Fibroblast of gingiva (primary cell): ENCODE data around the gene RNF121.

Experiments
- DNase-seq: peaks from one replicate; pipeline ENCODE4 v3.0.0-alpha.2; 2011; ENCODE audit warnings: low read depth

RNF121 gene

DNA sequence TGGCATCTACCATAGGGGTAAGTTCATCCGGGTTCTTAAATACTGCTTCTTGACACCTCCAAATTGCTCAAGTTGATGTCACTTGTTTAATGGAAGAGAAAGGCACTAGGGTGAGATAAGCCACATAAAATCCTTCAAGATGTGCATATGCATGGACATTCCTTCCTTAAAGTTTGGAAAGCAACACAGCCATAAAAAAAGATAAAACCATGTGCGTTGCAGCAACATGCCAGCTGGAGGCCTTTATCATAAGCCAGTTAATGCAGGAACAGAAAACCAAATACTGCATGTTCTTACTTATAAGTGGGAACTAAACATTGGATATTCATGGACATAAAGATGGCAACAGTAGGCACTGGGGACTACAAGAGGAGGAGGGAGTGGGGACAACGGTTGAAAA, 61.9 kb downstream of the RNF121 start:
- DNase-seq = no peak

DNA sequence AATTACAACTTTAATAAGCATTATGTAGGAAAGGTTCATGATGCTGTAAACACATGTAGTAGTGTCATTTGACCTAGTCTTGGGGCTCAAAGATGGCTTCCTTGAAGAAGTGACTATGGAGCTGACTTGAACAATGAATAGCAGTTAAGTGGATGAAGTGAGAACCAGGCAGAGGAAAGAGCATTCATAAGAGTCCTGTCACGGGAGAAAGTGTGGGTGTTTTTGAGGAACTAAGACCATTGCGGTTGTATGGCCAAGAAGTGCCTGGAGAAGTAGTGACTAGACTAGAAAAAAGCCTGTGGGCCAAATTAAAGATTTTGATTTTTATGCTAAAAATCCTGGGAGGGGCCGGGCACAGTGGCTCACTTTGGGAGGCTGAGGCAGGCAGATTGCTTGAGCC, 62.6 kb downstream of the RNF121 start:
- DNase-seq = no peak

GRCh38 chr11:71992136-71992730, 63.4 kb downstream of the RNF121 start:
- no peak for DNase-seq

GRCh38 chr11:71994786-71995185, 65.9 kb downstream of the RNF121 start:
- no peak for DNase-seq

GRCh38 chr11:71995726-71996291, 67.0 kb downstream of the RNF121 start:
- no peak for DNase-seq

GRCh38 chr11:71996517-71996916, 67.7 kb downstream of the RNF121 start:
- no peak for DNase-seq

DNA sequence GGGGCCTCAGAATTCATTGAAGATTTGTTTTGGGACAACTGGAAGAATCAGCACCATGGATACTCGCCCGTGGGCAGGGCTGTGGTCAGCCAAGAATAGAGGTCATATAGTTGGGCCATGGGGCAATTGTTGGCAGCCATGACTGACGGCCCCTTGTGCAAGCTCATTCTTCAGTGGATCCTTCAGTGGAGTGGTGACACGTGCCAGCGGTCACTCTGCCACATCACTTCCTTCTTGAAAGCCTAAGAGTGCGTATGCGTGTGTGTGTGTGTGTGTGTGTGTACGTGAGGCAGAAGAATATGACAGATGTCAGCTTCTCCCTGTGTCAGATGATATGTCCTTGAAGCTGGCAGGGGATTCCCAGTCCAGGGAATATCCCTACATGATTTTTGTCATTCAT, 68.1 kb downstream of the RNF121 start:
- DNase-seq = no peak

DNA sequence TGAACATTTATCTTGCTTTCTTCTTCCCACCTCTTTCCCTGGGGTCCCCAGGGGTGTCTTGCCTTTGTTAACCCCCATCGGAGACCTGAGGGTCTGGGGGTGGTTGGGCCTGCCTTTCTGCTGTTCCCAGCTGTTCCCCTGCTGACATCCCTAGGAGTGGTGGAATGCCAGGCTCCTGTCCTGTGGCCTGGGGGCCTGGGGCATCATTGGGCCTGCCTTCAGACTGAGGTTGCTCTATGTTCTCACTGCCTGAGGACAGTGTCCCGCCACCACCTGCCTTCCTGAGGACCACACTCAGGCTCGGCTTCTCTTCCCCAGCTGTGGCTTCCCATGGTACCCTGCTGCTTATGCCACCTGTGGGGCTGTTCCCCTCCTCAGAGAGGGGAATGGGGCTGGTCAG, 68.7 kb downstream of the RNF121 start:
- no peak for DNase-seq

DNA sequence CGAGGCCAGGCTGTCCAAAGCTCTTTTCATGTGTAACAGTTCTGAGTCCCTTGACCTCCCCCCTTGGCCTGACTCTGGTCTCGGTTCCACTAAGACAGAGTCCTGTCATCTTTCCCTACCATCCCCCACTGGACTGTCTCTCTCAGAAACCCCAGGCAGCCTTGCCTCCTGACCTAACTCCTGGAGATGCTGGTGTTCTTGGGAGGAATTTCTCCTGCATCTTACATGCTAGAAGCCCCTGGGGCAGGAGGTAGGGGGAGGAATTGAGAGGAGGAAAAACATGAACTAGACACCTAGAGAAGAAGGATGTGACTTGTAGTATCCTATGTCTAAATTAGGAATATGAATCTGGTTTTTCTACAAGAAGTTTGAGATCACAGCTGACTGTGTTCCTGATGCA, 69.2 kb downstream of the RNF121 start:
- DNase-seq = no peak

GRCh38 chr11:71998649-71999310, 69.9 kb downstream of the RNF121 start, which contains the start of gene IL18BP:
Gene IL18BP, plus strand, starts transcription at chr11:71998909. Its CDS starts 1,076 bp downstream, at chr11:71999985.
- DNase-seq = no peak

DNA sequence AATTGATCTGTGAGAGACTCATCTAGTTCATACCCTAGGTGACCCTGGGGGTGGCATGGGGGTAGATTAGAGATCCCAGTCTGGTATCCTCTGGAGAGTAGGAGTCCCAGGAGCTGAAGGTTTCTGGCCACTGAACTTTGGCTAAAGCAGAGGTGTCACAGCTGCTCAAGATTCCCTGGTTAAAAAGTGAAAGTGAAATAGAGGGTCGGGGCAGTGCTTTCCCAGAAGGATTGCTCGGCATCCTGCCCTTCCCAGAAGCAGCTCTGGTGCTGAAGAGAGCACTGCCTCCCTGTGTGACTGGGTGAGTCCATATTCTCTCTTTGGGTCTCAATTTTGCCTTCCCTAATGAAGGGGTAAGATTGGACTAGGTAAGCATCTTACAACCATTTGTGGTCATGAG, 70.5 kb downstream of the RNF121 start:
- peak; percentile 47 for DNase-seq

DNA sequence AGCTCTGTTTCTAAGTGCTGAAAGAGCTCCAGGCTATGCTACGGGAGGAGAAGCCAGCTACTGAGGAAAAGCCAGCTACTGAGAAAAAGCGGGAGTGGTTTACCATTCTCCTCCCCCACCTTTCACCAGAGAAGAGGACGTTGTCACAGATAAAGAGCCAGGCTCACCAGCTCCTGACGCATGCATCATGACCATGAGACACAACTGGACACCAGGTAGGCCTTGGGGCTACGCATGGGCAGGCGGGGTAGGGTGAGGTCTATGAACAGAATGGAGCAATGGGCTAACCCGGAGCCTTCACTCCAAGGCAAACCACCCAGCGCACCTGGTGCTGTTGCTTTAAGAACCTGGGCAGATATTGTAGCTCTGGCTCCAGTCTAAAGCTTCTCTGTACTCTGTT, 71.0 kb downstream of the RNF121 start:
- no peak for DNase-seq

GRCh38 chr11:72000202-72000867, 71.5 kb downstream of the RNF121 start:
- DNase-seq = no peak

- DNase-seq = no peak
Observed at GRCh38 chr11:72001285-72001684, 72.4 kb downstream of the RNF121 start.

- no peak for DNase-seq
Observed at GRCh38 chr11:72001834-72002591, 73.2 kb downstream of the RNF121 start.

GRCh38 chr11:72002841-72003775, 74.3 kb downstream of the RNF121 start:
- no peak for DNase-seq

GRCh38 chr11:72003776-72004171, 74.9 kb downstream of the RNF121 start:
- no peak for DNase-seq

DNA sequence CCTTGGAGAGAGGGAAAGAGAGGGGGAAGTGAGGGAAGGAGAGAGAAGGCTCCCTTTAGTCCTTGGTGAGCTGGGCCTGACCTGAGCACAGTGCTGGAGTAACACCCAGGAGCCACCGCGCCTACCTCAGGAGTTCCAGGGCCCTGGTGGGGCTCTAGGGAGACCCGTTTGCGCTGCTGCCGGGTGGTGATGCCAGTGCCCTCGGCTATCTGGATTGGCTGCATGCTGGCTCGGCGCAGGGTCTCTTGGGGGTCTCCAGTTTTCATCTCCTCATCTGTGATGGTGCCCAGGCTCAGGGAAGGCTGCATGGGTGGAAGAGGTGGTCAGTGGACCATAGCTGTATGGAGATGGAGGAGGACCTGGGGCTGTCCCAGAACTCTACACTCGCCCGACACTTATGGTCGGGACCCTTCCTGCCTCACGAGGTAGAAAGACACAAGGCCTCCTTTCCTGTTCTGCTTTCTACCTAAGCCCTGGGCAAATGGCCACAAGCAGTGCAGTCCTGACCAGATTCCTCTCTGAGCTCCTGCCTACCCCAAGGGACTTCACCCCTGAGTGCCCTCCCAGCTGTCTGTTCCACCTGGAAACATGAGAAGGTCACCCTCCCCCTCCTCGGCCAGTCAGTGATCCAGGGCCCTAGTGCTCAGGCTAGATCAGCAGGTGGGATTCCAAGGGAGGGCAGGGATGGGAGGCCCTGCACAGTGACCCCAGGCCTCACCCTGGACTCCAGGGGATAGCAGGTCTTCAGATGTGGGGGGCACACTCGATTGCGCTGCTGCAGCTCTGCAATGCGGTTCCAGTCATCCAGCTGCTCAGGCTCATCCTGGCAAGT, 75.9 kb downstream of the RNF121 start:
- no peak for DNase-seq

DNA sequence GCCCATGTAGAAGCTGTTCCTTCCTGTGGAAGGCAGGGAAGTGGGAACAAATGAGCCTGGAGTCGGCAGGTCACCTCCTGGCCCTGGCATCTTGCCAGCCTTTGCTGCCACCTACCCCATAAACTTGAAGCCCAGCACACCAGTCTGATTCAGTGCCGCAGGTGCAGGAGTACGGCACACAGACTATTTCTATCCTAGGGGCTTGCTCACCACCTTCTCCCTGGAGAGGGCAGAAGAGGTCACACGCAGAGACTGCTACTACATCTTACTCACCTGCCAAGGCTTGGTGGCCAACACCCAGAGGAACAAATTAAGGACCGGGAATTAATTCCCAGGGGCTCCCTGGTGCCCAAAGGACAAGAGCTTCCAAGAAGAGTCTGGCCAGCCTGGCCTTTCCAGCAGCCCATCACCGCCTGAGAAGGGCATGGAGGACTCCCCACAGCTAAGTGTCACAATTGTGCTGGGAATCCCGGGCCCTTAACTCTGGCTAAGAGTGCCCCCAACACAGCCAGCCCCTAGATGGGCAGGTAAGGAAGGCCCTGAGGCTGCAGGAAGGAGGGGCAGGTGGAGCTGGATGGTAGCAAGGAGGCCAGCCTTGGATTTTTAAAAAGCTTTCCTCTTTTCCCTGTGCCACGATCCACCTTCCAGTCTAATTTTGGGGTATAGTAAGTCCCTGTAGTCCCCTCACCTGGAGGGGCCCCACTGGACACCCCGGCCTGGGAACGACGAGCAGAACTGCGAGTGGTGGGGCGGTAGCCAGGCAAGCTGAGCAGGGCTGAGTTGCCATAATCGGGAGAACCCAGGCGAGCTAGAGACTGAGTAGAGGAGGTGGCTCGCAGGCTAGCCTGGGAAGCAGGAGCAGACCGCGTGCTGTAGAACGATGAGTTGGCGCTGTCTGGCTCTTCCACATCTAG, 76.8 kb downstream of the RNF121 start:
- no peak for DNase-seq
